DMS153 treated with DMSO at 0.1 percent for 48 hours (cell line): ENCODE results near the gene GCLC.

Experiments used
- DNase-seq: peaks from one replicate; lab custom pipeline; 2025; ENCODE audit not compliant: unreplicated experiment; lab: John Stamatoyannopoulos, UW

Gene GCLC

DNA sequence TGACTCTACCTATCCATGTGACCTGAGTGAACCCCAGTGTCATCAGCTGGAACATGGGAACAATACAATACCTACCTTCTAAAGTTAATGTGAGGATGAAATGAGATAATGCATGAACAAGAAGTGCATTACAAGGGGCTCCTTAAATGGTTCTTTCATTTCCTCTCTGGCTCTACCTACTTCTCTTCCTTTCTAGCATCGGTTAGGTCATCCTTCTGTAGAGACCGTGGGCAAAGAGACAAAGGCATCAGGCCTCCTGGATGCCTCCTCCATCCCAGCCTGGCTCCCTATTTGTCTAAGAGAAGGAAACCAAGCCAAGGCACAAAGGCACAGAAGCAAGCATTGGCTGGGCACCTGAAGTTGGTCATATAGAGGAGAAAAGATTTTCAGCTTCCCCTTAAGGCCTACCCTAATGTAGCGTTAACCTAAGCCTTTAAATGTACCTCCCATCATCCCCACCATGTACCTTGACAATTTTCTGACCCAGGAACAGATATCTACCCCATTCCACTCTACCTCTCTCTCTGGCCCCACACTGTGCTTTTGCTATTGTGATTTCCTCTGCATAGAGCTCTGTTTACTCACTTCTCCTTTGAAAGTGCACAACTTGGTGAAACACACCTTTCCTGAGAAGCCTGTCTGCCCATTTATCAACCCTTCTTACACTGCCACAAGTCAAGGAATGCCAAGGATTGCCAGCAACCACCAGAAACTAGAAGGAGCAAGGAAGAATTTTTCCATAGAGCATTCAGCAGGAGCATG is 86.6 kb downstream of the GCLC start:
- DNase-seq = no peak

DNA sequence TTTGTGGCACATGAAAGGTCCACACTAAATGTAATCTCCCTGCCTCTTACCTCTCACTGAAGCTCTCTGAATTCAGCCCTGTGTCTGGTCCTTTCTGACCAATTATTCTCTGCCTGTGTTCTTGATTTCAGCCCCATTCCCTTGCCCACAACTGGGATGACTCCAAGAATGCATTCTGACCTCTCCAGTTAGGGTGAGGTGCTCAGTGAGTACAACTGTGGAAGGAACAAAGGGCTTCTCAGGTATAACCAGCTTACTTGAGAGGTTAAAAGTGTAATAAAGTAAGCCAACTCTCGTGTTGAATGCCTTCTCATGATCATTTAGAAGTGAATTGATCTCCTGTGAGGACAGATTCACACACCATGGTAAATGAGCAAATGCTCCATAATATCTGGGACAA is 88.1 kb downstream of the GCLC start:
- DNase-seq = no peak

DNA sequence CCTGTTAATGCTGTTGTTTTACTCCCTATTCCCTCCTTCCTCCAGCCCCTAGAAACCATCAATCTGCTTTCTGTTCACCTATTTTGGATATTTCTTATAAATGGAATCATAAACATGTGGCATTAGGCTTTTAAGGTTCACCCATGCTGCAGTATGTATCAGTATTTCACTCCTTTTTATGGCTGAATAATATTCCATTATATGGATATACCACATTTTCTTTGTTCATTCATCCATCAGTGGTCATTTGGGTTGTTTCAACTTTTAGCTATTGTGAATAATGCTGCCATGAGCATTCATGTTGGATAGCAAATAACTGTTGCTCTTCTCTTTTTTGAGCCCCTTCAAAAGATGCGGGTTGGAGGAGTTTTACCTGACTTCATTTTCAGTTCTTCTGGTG is 89.2 kb downstream of the GCLC start:
- DNase-seq = no peak

DNA sequence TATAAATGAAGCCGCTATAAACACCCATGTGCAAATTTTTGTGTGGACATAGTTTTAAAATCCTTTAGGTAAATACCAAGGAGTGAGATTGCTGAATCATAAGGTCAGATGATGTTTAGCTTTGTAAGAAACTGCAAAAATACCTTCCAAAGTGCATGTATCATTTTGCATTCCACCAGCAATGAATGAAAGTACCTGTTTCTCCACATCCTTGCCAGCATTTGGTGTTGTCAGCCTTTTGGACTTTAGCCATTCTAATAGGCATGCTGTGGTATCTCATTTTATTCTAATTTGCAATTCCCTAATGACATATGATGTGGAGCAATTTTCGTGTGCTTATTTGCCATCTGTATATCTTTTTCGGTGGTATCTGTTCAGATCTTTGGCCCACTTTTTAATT is 93.7 kb downstream of the GCLC start:
- DNase-seq = no peak

DNA sequence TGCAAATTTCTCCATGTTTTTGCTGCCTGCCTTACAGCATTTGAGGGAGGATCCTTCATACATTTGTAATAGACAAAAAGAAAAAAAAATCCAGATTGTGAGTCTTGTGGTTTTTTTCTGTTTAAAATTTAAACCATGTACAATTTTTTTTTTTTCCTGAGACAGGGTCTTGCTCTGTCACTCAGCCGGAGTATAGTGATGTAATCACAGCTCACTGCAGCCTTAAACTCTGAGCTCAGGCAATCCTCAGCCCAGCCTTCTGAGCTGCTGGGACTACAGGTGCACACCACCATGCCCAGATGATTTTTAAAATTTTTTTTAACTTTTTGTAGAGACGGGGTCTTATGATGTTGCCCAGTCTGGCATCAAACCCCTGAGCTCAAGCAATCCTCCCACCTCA is 97.0 kb downstream of the GCLC start:
- DNase-seq = no peak
